ENCODE data around the gene FUNDC2. TPM values are rescaled to one million over a fixed set of nuclear protein-coding genes. Genes with fewer than 3 reads are reported as not detected.

The FUNDC2 gene
- total and polyA plus RNA-seq, 2 of the 13 experiments (the other 11 are each of a cell fraction or from before 2014, with no cell fraction given): 65.3 to 109 TPM

DNA sequence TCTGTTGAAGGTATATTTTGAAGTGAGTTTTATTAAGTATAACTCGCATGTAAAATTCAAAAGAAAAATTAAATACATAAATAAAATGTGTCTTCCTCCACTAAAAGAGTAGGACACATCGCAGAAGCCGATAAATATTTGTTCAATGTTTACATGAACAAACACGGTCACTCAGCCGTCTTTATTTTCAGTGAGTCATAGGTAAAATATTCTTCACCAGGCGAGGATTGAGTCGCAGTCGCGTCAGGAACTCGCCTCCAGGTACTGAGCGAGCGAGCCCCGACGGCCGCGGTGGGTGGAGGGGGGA lies 271 bp upstream of the FUNDC2 start:
- Histone ChIP-seq H3K4me2 (ENCODE audit: low read depth, low read length) (peak overlapping the region; percentile 49), H3K9me3 (ENCODE audit: low read length) (no peaks in the 10 kb centered on the region), H3K9ac (ENCODE audit: insufficient read depth, low read depth, low read length) (peak overlapping the region; percentile 89; the same call in 1 of the 2 replicates), H4K20me1 (ENCODE audit: insufficient read depth, low read length) (no peaks in the 10 kb centered on the region), H3K27ac (ENCODE audit: extremely low read length, insufficient read depth, low read length) (peak overlapping the region; percentile 97), H3K27me3 (ENCODE audit: control insufficient read depth in 1 of 2, insufficient read depth in 2 of 2, low read length in 2 of 2) (no peaks in the 10 kb centered on the region; a peak in 1 of 5 replicates), H3K36me3 (replicated peaks in 1 of 2; ENCODE audit: control insufficient read depth in 1 of 2, insufficient read depth in 2 of 2, low read length in 2 of 2) (no peaks in the 10 kb centered on the region), H3K4me3 (replicated peaks in 1 of 3; ENCODE audit: insufficient read depth in 1 of 3, low read depth in 2 of 3, low read length in 3 of 3) (peak overlapping the region; percentile 40 to 63 (median 47); a peak in 4 of 6 replicates), H2AFZ (ENCODE audit: low read length) (no peak overlapping the region), H3K79me2 (ENCODE audit: insufficient read depth, low read length) (peaks cover 27% of the 10 kb centered on the region), H3K4me1 (ENCODE audit: insufficient read depth, low read length) (peaks cover 33% of the 10 kb centered on the region; the same call in 1 of the 2 replicates)
- no peak for DNase-seq (ENCODE audit: low spot score)
- in situ Hi-C loops (cut with HindIII; ENCODE audit: extremely low pct_ligation_motif_present, low pct_unique_long_range_greater_than_20kb): no loop called here
- no TSS peak for BruUV-seq (replicated peaks)
- peak; percentile 80; the same call in 2 of the 3 replicates for ATAC-seq
- CTCF ChIA-PET (ENCODE audit: low intra/inter-chr PET ratio, low total read pairs): no interaction called here
- 0% methylated on average over 4 of the region's 16 CpGs for WGBS (ENCODE audit: low lambda C conversion rate)
- intact Hi-C loops (cut with micrococcal nuclease; ENCODE audit: unreplicated experiment): loop anchor here (1.0 to 5.0 kb wide), 2 partner anchors 38 to 46 kb away; partner anchors contain the start of genes BRCC3, CMC4 and MTCP1
- FAIRE-seq: no peak
- POLR2A ChIA-PET: interaction anchor here (1.1 to 1.4 kb wide), 5 partner anchors 19 to 190 kb away, joined by 4 to 15 read pairs (median 7); partner anchors contain the start of gene VBP1
- TF ChIP-seq ZNF138 (CRISPR knock-in tag; IDR thresholded peaks at IDR 0.05; ENCODE audit: low read depth) (no peak), RNF2 (conservative IDR thresholded peaks at IDR 0.05; ENCODE audit: low read depth) (no peak), HNRNPH1 (optimal IDR thresholded peaks at IDR 0.05; ENCODE audit: low read depth, low read length) (no peak), ONECUT2 (CRISPR knock-in tag; IDR thresholded peaks at IDR 0.05) (no peak), NBN (conservative IDR thresholded peaks at IDR 0.05) (no peak), MZF1 (CRISPR knock-in tag; IDR thresholded peaks at IDR 0.05; ENCODE audit: borderline replicate concordance) (no peak), ZIK1 (CRISPR knock-in tag; IDR thresholded peaks at IDR 0.05; ENCODE audit: borderline replicate concordance, low read depth) (no peak), FOXA3 (CRISPR knock-in tag; IDR thresholded peaks at IDR 0.05) (peak; percentile 69; the same call in 1 of the 2 replicates), RARG (CRISPR knock-in tag; IDR thresholded peaks at IDR 0.05; ENCODE audit: low read depth) (no peak), FOXA1 (IDR thresholded peaks at IDR 0.05) (peak; percentile 52; the same call in 1 of the 2 replicates), FOXA1 (CRISPR knock-in tag; IDR thresholded peaks at IDR 0.05) (no peak), FOSL2 (CRISPR knock-in tag; IDR thresholded peaks at IDR 0.05) (peak; percentile 89), ZNF12 (CRISPR knock-in tag; IDR thresholded peaks at IDR 0.05) (no peak), STAT5B (CRISPR knock-in tag; IDR thresholded peaks at IDR 0.05) (no peak), HMG20A (CRISPR knock-in tag; IDR thresholded peaks at IDR 0.05; ENCODE audit: borderline replicate concordance) (peak; percentile 15; the same call in 1 of the 2 replicates), TBX2 (CRISPR knock-in tag; IDR thresholded peaks at IDR 0.05; ENCODE audit: borderline replicate concordance) (no peak), WIZ (CRISPR knock-in tag; IDR thresholded peaks at IDR 0.05) (no peak), PATZ1 (CRISPR knock-in tag; IDR thresholded peaks at IDR 0.05) (0 out of 2 replicates have a peak, but pooled peaks have one; percentile 40), ZC3H4 (CRISPR knock-in tag; IDR thresholded peaks at IDR 0.05; ENCODE audit: borderline replicate concordance) (no peak)
- TF ChIP-seq, protein P1, sequence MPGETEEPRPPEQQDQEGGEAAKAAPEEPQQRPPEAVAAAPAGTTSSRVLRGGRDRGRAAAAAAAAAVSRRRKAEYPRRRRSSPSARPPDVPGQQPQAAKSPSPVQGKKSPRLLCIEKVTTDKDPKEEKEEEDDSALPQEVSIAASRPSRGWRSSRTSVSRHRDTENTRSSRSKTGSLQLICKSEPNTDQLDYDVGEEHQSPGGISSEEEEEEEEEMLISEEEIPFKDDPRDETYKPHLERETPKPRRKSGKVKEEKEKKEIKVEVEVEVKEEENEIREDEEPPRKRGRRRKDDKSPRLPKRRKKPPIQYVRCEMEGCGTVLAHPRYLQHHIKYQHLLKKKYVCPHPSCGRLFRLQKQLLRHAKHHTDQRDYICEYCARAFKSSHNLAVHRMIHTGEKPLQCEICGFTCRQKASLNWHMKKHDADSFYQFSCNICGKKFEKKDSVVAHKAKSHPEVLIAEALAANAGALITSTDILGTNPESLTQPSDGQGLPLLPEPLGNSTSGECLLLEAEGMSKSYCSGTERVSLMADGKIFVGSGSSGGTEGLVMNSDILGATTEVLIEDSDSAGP (CRISPR knock-in tag; IDR thresholded peaks at IDR 0.05; ENCODE audit: borderline replicate concordance): no peak
- TF ChIP-seq, protein P2, sequence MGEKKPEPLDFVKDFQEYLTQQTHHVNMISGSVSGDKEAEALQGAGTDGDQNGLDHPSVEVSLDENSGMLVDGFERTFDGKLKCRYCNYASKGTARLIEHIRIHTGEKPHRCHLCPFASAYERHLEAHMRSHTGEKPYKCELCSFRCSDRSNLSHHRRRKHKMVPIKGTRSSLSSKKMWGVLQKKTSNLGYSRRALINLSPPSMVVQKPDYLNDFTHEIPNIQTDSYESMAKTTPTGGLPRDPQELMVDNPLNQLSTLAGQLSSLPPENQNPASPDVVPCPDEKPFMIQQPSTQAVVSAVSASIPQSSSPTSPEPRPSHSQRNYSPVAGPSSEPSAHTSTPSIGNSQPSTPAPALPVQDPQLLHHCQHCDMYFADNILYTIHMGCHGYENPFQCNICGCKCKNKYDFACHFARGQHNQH (CRISPR knock-in tag; IDR thresholded peaks at IDR 0.05): no peak
- TF ChIP-seq, protein P3, sequence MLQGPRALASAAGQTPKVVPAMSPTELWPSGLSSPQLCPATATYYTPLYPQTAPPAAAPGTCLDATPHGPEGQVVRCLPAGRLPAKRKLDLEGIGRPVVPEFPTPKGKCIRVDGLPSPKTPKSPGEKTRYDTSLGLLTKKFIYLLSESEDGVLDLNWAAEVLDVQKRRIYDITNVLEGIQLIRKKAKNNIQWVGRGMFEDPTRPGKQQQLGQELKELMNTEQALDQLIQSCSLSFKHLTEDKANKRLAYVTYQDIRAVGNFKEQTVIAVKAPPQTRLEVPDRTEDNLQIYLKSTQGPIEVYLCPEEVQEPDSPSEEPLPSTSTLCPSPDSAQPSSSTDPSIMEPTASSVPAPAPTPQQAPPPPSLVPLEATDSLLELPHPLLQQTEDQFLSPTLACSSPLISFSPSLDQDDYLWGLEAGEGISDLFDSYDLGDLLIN (CRISPR knock-in tag; IDR thresholded peaks at IDR 0.05; ENCODE audit: borderline replicate concordance): no peak

All from HepG2 (cell line).